Esophagus squamous epithelium (tissue), 5 donors: ENCODE measurements around the gene WNT7B. TPM values are rescaled to one million over a fixed set of nuclear protein-coding genes. Genes with fewer than 3 reads are reported as not detected.

Experiments used
- DNase-seq: peaks from one replicate; lab custom pipeline; 2025; lab: John Stamatoyannopoulos, UW
- H3K27ac ChIP-seq, 4 donors: fragments of 200-600 bp; sonication (generic); one replicate each; pipeline ENCODE4 v1.5.1; 2016 to 2019; ENCODE audit warnings: mild to moderate bottlenecking in 1 of 4
- H3K27me3 ChIP-seq, 4 donors: fragments of 200-600 bp; sonication (generic); 1 replicate in 3 of 4; 2 replicates in 1 of 4; pipeline versions ENCODE4 v1.5.1 to v1.6.0; 2017 to 2021; ENCODE audit warnings: antibody characterized with exemption in 1 of 4
- H3K36me3 ChIP-seq, 3 donors: fragments of 200-600 bp; sonication (generic); one replicate each; pipeline ENCODE4 v1.5.1; 2016 to 2019
- H3K4me1 ChIP-seq, 3 donors: fragments of 200-600 bp; sonication (generic); one replicate each; pipeline ENCODE4 v1.5.1; 2017 to 2019
- H3K4me3 ChIP-seq, 4 donors: fragments of 200-600 bp; sonication (generic); 1 replicate in 3 of 4; 2 replicates in 1 of 4; pipeline ENCODE4 v1.5.1; 2016 to 2019; ENCODE audit warnings: mild to moderate bottlenecking in 2 of 4, moderate library complexity in 1 of 4
- H3K9me3 ChIP-seq, 3 donors: fragments of 200-600 bp; sonication (generic); one replicate each; pipeline ENCODE4 v1.5.1; 2016 to 2019
- CTCF ChIP-seq, 6 experiments: fragments of 450-650 bp in 4 of 6; fragments of 200-600 bp in 2 of 6; sonication (generic) in 2 of 6; IDR thresholded peaks; one replicate each; pipeline ENCODE4 v1.5.1; 2016 to 2019; ENCODE audit warnings: antibody characterized with exemption in 6 of 6, mild to moderate bottlenecking in 4 of 6, moderate library complexity in 4 of 6
- POLR2A ChIP-seq, 4 donors: fragments of 450-650 bp; IDR thresholded peaks; one replicate each; pipeline ENCODE4 v1.6.1; 2017; ENCODE audit warnings: antibody characterized with exemption in 4 of 4, mild to moderate bottlenecking in 4 of 4, moderate library complexity in 3 of 4
- WGBS, 2 donors: methylation state at CpG; one replicate each; pipeline ENCODE4 v1.1.5; 2018; 5-methylcytosine and 5-hydroxymethylcytosine counted together
- intact Hi-C: fragments of 100-400 bp; cut with DNase I; formaldehyde crosslinking; loops from one replicate; pipeline ENCODE4 v1.15.0; 2022
- total RNA-seq, 4 donors: library from RNA; depleted of rRNA; stranded (reverse); fragments of >200 nt; gene quantifications; one replicate each; pipeline ENCODE4 v1.1.0, GENCODE V29; 2016
- donor health status: DM: yes; HTN: yes; CAD: no.

Gene WNT7B
- total RNA-seq, 4 donors from 2014 or later = 10.6 to 27.0 (median 16.1) TPM

- no peaks in the 10 kb centered on the region for H3K9me3 ChIP-seq
- H3K4me1 ChIP-seq = peaks cover 13 to 58% (median 14%) of the 10 kb centered on the region in 3 donors
- no peak for DNase-seq
- no peaks in the 10 kb centered on the region for H3K36me3 ChIP-seq
- peak overlapping the region in 2 of 4 donors; percentile 5 to 26 for H3K27ac ChIP-seq
- intact Hi-C loops = no loop called here
- H3K4me3 ChIP-seq = no peak overlapping the region
- TF ChIP-seq POLR2A (IDR thresholded peaks at IDR 0.05) = no peak
- TF ChIP-seq CTCF (IDR thresholded peaks at IDR 0.05) = no peak
- 86 to 92% methylated on average over 17 of the region's 27 CpGs for WGBS, 2 donors
- H3K27me3 ChIP-seq = peaks cover 0 to 78% (median 0%) of the 10 kb centered on the region in 4 donors
Observed at GRCh38 chr22:45888221-45889092, 88.5 kb downstream of the WNT7B start.

GRCh38 chr22:45887202-45888131, 89.5 kb downstream of the WNT7B start:
- Histone ChIP-seq H3K9me3 (no peaks in the 10 kb centered on the region), H3K27me3 (peaks cover 0 to 81% (median 0%) of the 10 kb centered on the region in 4 donors), H3K4me3 (no peak overlapping the region), H3K36me3 (no peaks in the 10 kb centered on the region), H3K27ac (peak overlapping the region in 2 of 4 donors; percentile 5 to 26), H3K4me1 (peaks cover 12 to 56% (median 21%) of the 10 kb centered on the region in 3 donors)
- no peak for DNase-seq
- WGBS, 2 donors = 63 to 79% methylated on average over 9 to 10 of the region's 22 CpGs
- intact Hi-C loops = no loop called here
- TF ChIP-seq POLR2A (IDR thresholded peaks at IDR 0.05) (no peak), CTCF (IDR thresholded peaks at IDR 0.05) (peak in 1 of 6 experiments; percentile 2)

- peaks cover 0 to 81% (median 0%) of the 10 kb centered on the region in 4 donors for H3K27me3 ChIP-seq
- no peak overlapping the region for H3K4me3 ChIP-seq
- H3K4me1 ChIP-seq = peaks cover 14 to 56% (median 15%) of the 10 kb centered on the region in 3 donors
- intact Hi-C loops = no loop called here
- no peak for TF ChIP-seq POLR2A (IDR thresholded peaks at IDR 0.05)
- no peaks in the 10 kb centered on the region for H3K36me3 ChIP-seq
- WGBS, 2 donors = 80 to 90% methylated on average over 5 to 7 of the region's 7 CpGs
- no peaks in the 10 kb centered on the region for H3K9me3 ChIP-seq
- DNase-seq = no peak
- no peak overlapping the region for H3K27ac ChIP-seq
Observed at GRCh38 chr22:45886540-45886939, 90.4 kb downstream of the WNT7B start.

GRCh38 chr22:45885941-45886395, 91.0 kb downstream of the WNT7B start:
- Histone ChIP-seq H3K27me3 (peaks cover 0 to 82% (median 0%) of the 10 kb centered on the region in 4 donors), H3K9me3 (no peaks in the 10 kb centered on the region), H3K27ac (no peak overlapping the region), H3K4me1 (peaks cover 11 to 56% (median 14%) of the 10 kb centered on the region in 3 donors), H3K36me3 (no peaks in the 10 kb centered on the region), H3K4me3 (no peak overlapping the region)
- no peak for TF ChIP-seq POLR2A (IDR thresholded peaks at IDR 0.05)
- no peak for TF ChIP-seq CTCF (IDR thresholded peaks at IDR 0.05)
- WGBS, 2 donors = 59 to 100% methylated on average over 1 to 20 of the region's 21 CpGs
- intact Hi-C loops = no loop called here
- no peak for DNase-seq

GRCh38 chr22:45885171-45885840, 91.7 kb downstream of the WNT7B start:
- intact Hi-C loops = no loop called here
- peaks cover 13 to 60% (median 14%) of the 10 kb centered on the region in 3 donors for H3K4me1 ChIP-seq
- no peak overlapping the region for H3K4me3 ChIP-seq
- TF ChIP-seq CTCF (IDR thresholded peaks at IDR 0.05) = no peak
- no peak for TF ChIP-seq POLR2A (IDR thresholded peaks at IDR 0.05)
- WGBS, 2 donors = 60 to 80% methylated on average over 1 to 2 of the region's 16 CpGs
- no peaks in the 10 kb centered on the region for H3K36me3 ChIP-seq
- no peak overlapping the region for H3K27ac ChIP-seq
- H3K27me3 ChIP-seq = peaks cover 0 to 89% (median 0%) of the 10 kb centered on the region in 4 donors
- DNase-seq = no peak
- no peaks in the 10 kb centered on the region for H3K9me3 ChIP-seq
